ENCODE measurements around the gene ACTN4. TPM values are rescaled to one million over a fixed set of nuclear protein-coding genes. Genes with fewer than 3 reads are reported as not detected.

The ACTN4 gene
- polyA plus RNA-seq, 3 donors = 623 to 719 (median 641) TPM

- no peak for DNase-seq (ENCODE audit: low read depth in 3 of 3, low spot score in 2 of 3)
These were observed 29.6 kb downstream of the ACTN4 start for GRCh38 chr19:38676878-38677646.

GRCh38 chr19:38678217-38678890 is 30.9 kb downstream of the ACTN4 start:
- DNase-seq (ENCODE audit: low read depth in 3 of 3, low spot score in 2 of 3) = no peak

GRCh38 chr19:38678891-38679494 is 31.5 kb downstream of the ACTN4 start:
- DNase-seq (ENCODE audit: low read depth in 3 of 3, low spot score in 2 of 3) = no peak

- no peak for DNase-seq (ENCODE audit: low read depth in 3 of 3, low spot score in 2 of 3)
These were observed 32.4 kb downstream of the ACTN4 start for GRCh38 chr19:38679839-38680238.

- DNase-seq (ENCODE audit: low read depth in 3 of 3, low spot score in 2 of 3) = no peak
These were observed 34.9 kb downstream of the ACTN4 start for GRCh38 chr19:38682195-38682867.

GRCh38 chr19:38682872-38683392 is 35.5 kb downstream of the ACTN4 start:
- no peak for DNase-seq (ENCODE audit: low read depth in 3 of 3, low spot score in 2 of 3)

- DNase-seq (ENCODE audit: low read depth in 3 of 3, low spot score in 2 of 3) = no peak
These were observed 36.1 kb downstream of the ACTN4 start for GRCh38 chr19:38683393-38684077.

GRCh38 chr19:38684078-38684861 is 36.8 kb downstream of the ACTN4 start:
- DNase-seq (ENCODE audit: low read depth in 3 of 3, low spot score in 2 of 3) = no peak

GRCh38 chr19:38684862-38685665 is 37.6 kb downstream of the ACTN4 start:
- no peak for DNase-seq (ENCODE audit: low read depth in 3 of 3, low spot score in 2 of 3)

GRCh38 chr19:38685666-38686529 is 38.4 kb downstream of the ACTN4 start:
- no peak for DNase-seq (ENCODE audit: low read depth in 3 of 3, low spot score in 2 of 3)

- no peak for DNase-seq (ENCODE audit: low read depth in 3 of 3, low spot score in 2 of 3)
These were observed 39.1 kb downstream of the ACTN4 start for GRCh38 chr19:38686530-38686888.

- no peak for DNase-seq (ENCODE audit: low read depth in 3 of 3, low spot score in 2 of 3)
These were observed 40.5 kb downstream of the ACTN4 start for GRCh38 chr19:38687837-38688378.

- no peak for DNase-seq (ENCODE audit: low read depth in 3 of 3, low spot score in 2 of 3)
These were observed 42.7 kb downstream of the ACTN4 start for GRCh38 chr19:38690146-38690545.

GRCh38 chr19:38690832-38691231 is 43.4 kb downstream of the ACTN4 start:
- DNase-seq (ENCODE audit: low read depth in 3 of 3, low spot score in 2 of 3) = no peak

- DNase-seq (ENCODE audit: low read depth in 3 of 3, low spot score in 2 of 3) = no peak
These were observed 44.5 kb downstream of the ACTN4 start for GRCh38 chr19:38691938-38692457.

- no peak for DNase-seq (ENCODE audit: low read depth in 3 of 3, low spot score in 2 of 3)
These were observed 45.3 kb downstream of the ACTN4 start for GRCh38 chr19:38692458-38693379.

Data from right renal cortex interstitium (tissue), 3 donors.